ENCODE measurements around the gene RPL7L1. TPM values are rescaled to one million over a fixed set of nuclear protein-coding genes. Genes with fewer than 3 reads are reported as not detected.
"Not testable (repeated sequence)": the region's sequence is repeated elsewhere in the genome, so short reads cannot be mapped to it uniquely, and the experiment has no call there.

RPL7L1 gene
- total and polyA plus RNA-seq, 3 experiments from 2014 or later: 95.0 to 200 (median 199) TPM

- H3K27me3 Mint-ChIP-seq; H3K27me3 ChIP-seq (ENCODE audit: insufficient read depth, low read length, poor library complexity, severe bottlenecking); H3K9me3 ChIP-seq (ENCODE audit: low read length); H3K9me3 Mint-ChIP-seq; DNase-seq: not testable (repeated sequence)
- H3K27ac Mint-ChIP-seq: peak overlapping the region; percentile 89 to 100 (median 99)
- peaks cover 24 to 33% (median 33%) of the 10 kb centered on the region in 3 donors for H3K4me1 Mint-ChIP-seq
- H3K36me3 ChIP-seq (ENCODE audit: insufficient read depth, low read length): peaks cover 21% of the 10 kb centered on the region
- H3K4me3 ChIP-seq (ENCODE audit: low read length): peak overlapping the region; percentile 94
- peak overlapping the region; percentile 91 to 99 (median 99) for H3K4me3 Mint-ChIP-seq
- peak overlapping the region; percentile 96 for H3K27ac ChIP-seq (ENCODE audit: low read depth, low read length)
- peaks cover 5 to 49% (median 15%) of the 10 kb centered on the region in 3 donors for H3K36me3 Mint-ChIP-seq
- CTCF ChIA-PET: interaction anchor here (1.1 to 4.0 kb wide), 13 partner anchors 10 to 218 kb away, joined by 3 to 43 read pairs (median 6); partner anchors contain the start of genes BICRAL, CNPY3 and TBCC
- POLR2A ChIA-PET: interaction anchor here (1.2 to 3.1 kb wide), 9 partner anchors 11 to 219 kb away, joined by 3 to 40 read pairs (median 16); partner anchors contain the start of genes BICRAL, CNPY3 and TBCC
- H3K4me1 ChIP-seq (ENCODE audit: insufficient read depth, low read length): peaks cover 12% of the 10 kb centered on the region
These were observed 913 bp downstream of the RPL7L1 start for GRCh38 chr6:42880240-42880817.

DNA sequence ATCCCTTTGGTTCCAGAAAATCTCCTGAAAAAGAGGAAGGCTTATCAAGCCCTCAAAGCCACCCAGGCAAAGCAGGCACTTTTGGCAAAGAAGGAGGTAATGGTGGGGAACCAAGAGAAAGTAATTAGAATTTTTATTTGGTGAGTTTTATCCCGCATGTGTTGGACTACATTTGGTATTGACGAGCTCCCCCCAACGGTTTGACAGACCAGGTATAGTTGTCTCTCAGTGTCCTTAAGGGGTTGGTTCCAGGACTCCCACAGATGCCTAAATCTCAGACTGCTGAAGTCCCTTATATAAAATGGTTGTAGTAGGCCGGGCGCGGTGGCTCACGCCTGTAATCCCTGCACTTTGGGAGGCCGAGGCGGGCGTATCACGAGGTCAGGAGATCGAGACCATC is 1.5 kb downstream of the RPL7L1 start:
- Mint-ChIP-seq H3K36me3 (peaks cover 5 to 55% (median 16%) of the 10 kb centered on the region in 3 donors), H3K4me1 (peaks cover 24 to 33% (median 33%) of the 10 kb centered on the region in 3 donors), H3K27ac (peak overlapping the region; percentile 89 to 100 (median 99)), H3K4me3 (peak overlapping the region; percentile 91 to 99 (median 99))
- DNase-seq; H3K27me3 ChIP-seq (ENCODE audit: insufficient read depth, low read length, poor library complexity, severe bottlenecking); H3K9me3 ChIP-seq (ENCODE audit: low read length); H3K9me3 Mint-ChIP-seq; H3K27me3 Mint-ChIP-seq: not testable (repeated sequence)
- ChIA-PET POLR2A (interaction anchor here (2.1 to 3.1 kb wide), 3 partner anchors 10 to 109 kb away, joined by 18 to 40 read pairs (median 28); partner anchors contain the start of gene BICRAL), CTCF (interaction anchor here (1.3 to 3.0 kb wide), 3 partner anchors 10 to 135 kb away, joined by 3 to 14 read pairs (median 11); partner anchors contain the start of gene TBCC)
- Histone ChIP-seq H3K4me1 (ENCODE audit: insufficient read depth, low read length) (peaks cover 12% of the 10 kb centered on the region), H3K4me3 (ENCODE audit: low read length) (peak overlapping the region; percentile 94), H3K36me3 (ENCODE audit: insufficient read depth, low read length) (peaks cover 26% of the 10 kb centered on the region), H3K27ac (ENCODE audit: low read depth, low read length) (peak overlapping the region; percentile 96)

DNA sequence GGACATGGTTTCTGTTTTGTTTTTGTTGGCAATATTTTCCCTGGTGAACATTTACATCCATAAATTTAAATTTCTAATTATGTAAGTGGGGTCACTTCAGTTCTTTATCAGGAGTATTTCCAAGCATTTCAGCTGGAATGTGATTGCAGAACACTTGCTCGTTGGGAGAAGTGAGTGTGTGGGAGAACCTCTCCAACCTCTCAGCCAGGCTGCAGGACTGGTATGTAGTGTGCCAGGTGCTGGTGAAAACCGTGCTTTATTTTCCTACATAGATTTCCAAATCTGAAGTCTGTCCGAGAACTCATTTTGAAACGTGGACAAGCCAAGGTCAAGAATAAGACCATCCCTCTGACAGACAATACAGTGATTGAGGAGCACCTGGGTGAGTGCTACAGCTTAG is 6.3 kb downstream of the RPL7L1 start:
- H3K4me1 Mint-ChIP-seq: peaks cover 17 to 34% (median 30%) of the 10 kb centered on the region in 3 donors
- H3K36me3 ChIP-seq (ENCODE audit: insufficient read depth, low read length): peaks cover 30% of the 10 kb centered on the region

GRCh38 chr6:42888201-42888600 is 8.8 kb downstream of the RPL7L1 start:
- H3K4me3 ChIP-seq (ENCODE audit: low read length); H3K9me3 Mint-ChIP-seq; CTCF ChIA-PET; H3K27me3 ChIP-seq (ENCODE audit: insufficient read depth, low read length, poor library complexity, severe bottlenecking); H3K9me3 ChIP-seq (ENCODE audit: low read length); H3K27me3 Mint-ChIP-seq; POLR2A ChIA-PET; DNase-seq; H3K27ac ChIP-seq (ENCODE audit: low read depth, low read length): not testable (repeated sequence)
- H3K27ac Mint-ChIP-seq: peak overlapping the region in 1 of 8 donors; percentile 82
- Histone ChIP-seq H3K4me1 (ENCODE audit: insufficient read depth, low read length) (peaks cover 16% of the 10 kb centered on the region), H3K36me3 (ENCODE audit: insufficient read depth, low read length) (peaks cover 29% of the 10 kb centered on the region)
- peaks cover 17 to 31% (median 28%) of the 10 kb centered on the region in 3 donors for H3K4me1 Mint-ChIP-seq
- peak overlapping the region in 2 of 7 donors; percentile 50 to 61 for H3K4me3 Mint-ChIP-seq
- H3K36me3 Mint-ChIP-seq: peaks cover 5 to 64% (median 18%) of the 10 kb centered on the region in 3 donors

More for the DNA sequence above, 6.3 kb downstream of the RPL7L1 start:
- Mint-ChIP-seq H3K4me3 (peak overlapping the region in 1 of 7 donors; percentile 38), H3K27ac (peak overlapping the region in 3 of 8 donors; percentile 17 to 82 (median 21)), H3K27me3 (no peaks in the 10 kb centered on the region), H3K9me3 (no peaks in the 10 kb centered on the region), H3K36me3 (peaks cover 5 to 72% (median 21%) of the 10 kb centered on the region in 3 donors)
- CTCF ChIA-PET: interaction anchor here (1.4 kb wide), 1 partner anchor 224 kb away, joined by 3 read pairs; no protein-coding TSS in a partner anchor
- no peak for DNase-seq
- no peaks in the 10 kb centered on the region for H3K27me3 ChIP-seq (ENCODE audit: insufficient read depth, low read length, poor library complexity, severe bottlenecking)
- H3K4me3 ChIP-seq (ENCODE audit: low read length): no peak overlapping the region
- no peak overlapping the region for H3K27ac ChIP-seq (ENCODE audit: low read depth, low read length)
- no peaks in the 10 kb centered on the region for H3K9me3 ChIP-seq (ENCODE audit: low read length)
- POLR2A ChIA-PET: no interaction called here
- H3K4me1 ChIP-seq (ENCODE audit: insufficient read depth, low read length): peaks cover 11% of the 10 kb centered on the region

- no peaks in the 10 kb centered on the region for H3K27me3 ChIP-seq (ENCODE audit: insufficient read depth, low read length, poor library complexity, severe bottlenecking)
- peaks cover 13% of the 10 kb centered on the region for H3K36me3 ChIP-seq (ENCODE audit: insufficient read depth, low read length)
- no peak for DNase-seq
- Mint-ChIP-seq H3K4me3 (peak overlapping the region; percentile 94 to 100 (median 99)), H3K4me1 (peaks cover 13 to 23% (median 20%) of the 10 kb centered on the region in 3 donors), H3K36me3 (peaks cover 0 to 48% (median 6%) of the 10 kb centered on the region in 3 donors), H3K27ac (peak overlapping the region; percentile 81 to 98 (median 96)), H3K9me3 (no peaks in the 10 kb centered on the region), H3K27me3 (no peaks in the 10 kb centered on the region)
- CTCF ChIA-PET: interaction anchor here (1.6 to 2.5 kb wide), 2 partner anchors 8 to 228 kb away, joined by 7 to 11 read pairs; no protein-coding TSS in a partner anchor
- peak overlapping the region; percentile 85 for H3K27ac ChIP-seq (ENCODE audit: low read depth, low read length)
- H3K9me3 ChIP-seq (ENCODE audit: low read length): no peaks in the 10 kb centered on the region
- peaks cover 16% of the 10 kb centered on the region for H3K4me1 ChIP-seq (ENCODE audit: insufficient read depth, low read length)
- H3K4me3 ChIP-seq (ENCODE audit: low read length): peak overlapping the region; percentile 99
- POLR2A ChIA-PET: interaction anchor here (1.2 to 3.6 kb wide), 2 partner anchors 10 to 85 kb away, joined by 3 to 28 read pairs; partner anchors contain the start of gene RPL7L1
These were observed 10.4 kb downstream of the RPL7L1 start for GRCh38 chr6:42889815-42890214.

DNA sequence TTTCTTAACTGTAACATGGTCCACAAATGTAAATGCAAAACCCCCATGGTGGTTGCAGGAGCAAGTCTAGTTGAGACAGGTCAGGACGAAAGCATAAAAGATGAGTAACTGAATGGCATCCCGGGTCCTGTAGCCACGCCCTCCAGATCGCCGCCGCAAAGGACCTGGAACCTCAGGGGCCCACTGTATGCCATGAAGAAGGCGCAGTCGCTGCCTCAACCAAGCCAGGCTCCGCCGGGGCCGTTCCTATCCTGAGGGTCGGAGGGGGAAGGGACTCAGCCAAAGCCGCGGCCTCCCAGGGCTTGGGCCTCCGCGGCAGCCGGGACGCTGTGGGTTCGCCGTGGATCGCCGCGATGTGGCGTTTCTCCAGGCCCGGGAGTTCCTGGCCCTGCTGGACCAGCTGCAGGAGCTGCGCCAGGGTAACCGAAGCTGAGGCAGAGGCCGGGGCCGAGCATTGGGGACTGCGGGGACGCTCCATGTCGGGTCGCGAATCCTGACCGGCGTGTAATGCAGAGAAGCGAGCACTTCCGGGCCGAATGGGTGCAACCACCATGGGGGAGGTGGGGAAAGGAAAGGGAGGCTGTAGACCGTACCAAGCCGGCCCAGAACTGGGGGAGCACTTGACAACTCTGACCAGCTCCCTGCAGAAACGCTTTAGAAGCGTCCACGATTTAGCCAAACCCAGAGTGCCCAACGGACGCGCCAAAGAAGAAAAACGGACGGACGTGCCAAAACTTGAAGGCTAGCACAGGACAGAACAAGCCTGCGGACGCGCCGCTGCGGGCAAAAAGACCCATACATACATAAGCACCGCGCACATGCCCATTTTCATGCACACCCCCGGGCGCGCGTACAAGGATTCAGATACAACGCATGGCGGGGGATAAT is 11.1 kb downstream of the RPL7L1 start:
- POLR2A ChIA-PET: interaction anchor here (0.6 to 3.6 kb wide), 9 partner anchors 11 to 163 kb away, joined by 3 to 28 read pairs (median 4); partner anchors contain the start of genes CNPY3, RPL7L1 and TBCC
- Mint-ChIP-seq H3K4me3 (peak overlapping the region; percentile 94 to 100 (median 99)), H3K4me1 (peaks cover 13 to 23% (median 20%) of the 10 kb centered on the region in 3 donors), H3K27me3 (no peaks in the 10 kb centered on the region), H3K36me3 (peaks cover 0 to 40% (median 5%) of the 10 kb centered on the region in 3 donors), H3K27ac (peak overlapping the region; percentile 81 to 98 (median 96)), H3K9me3 (no peaks in the 10 kb centered on the region)
- Histone ChIP-seq H3K4me1 (ENCODE audit: insufficient read depth, low read length) (peaks cover 16% of the 10 kb centered on the region), H3K4me3 (ENCODE audit: low read length) (peak overlapping the region; percentile 99), H3K36me3 (ENCODE audit: insufficient read depth, low read length) (peaks cover 7% of the 10 kb centered on the region), H3K27ac (ENCODE audit: low read depth, low read length) (peak overlapping the region; percentile 85), H3K27me3 (ENCODE audit: insufficient read depth, low read length, poor library complexity, severe bottlenecking) (no peaks in the 10 kb centered on the region), H3K9me3 (ENCODE audit: low read length) (no peaks in the 10 kb centered on the region)
- CTCF ChIA-PET: interaction anchor here (0.7 to 2.5 kb wide), 7 partner anchors 9 to 253 kb away, joined by 3 to 11 read pairs (median 5); partner anchors contain the start of gene RPL7L1
- peak; percentile 80 to 91 (median 85) for DNase-seq

DNA sequence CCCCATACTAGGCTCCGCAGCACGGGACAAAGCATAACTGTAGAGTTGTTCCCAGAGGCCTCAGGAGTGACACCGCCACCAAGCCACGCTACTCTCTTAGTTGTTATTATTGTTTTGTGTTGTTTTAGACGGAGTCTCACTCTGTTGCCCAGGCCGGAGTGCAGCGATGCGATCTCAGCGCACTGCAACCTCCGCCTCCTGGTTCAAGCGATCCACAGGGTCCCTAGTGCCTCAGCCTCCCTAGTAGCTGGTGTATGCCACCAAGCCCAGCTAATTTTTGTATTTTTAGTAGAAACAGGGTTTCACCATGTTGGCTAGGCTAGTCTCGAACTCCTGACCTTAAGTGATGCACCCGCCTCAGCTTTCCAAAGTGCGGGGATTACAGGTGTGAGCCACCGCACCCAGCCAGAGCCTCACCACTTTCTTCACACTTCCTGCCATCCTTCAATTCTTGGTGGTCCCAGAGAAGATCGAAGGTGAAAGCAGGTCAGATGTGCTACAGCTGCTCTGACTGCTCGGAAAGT is 11.8 kb downstream of the RPL7L1 start:
- Mint-ChIP-seq H3K4me3 (peak overlapping the region; percentile 94 to 100 (median 99)), H3K27ac (peak overlapping the region; percentile 81 to 98 (median 96)), H3K27me3 (no peaks in the 10 kb centered on the region), H3K36me3 (peaks cover 0 to 33% (median 2%) of the 10 kb centered on the region in 3 donors), H3K4me1 (peaks cover 13 to 23% (median 20%) of the 10 kb centered on the region in 3 donors), H3K9me3 (no peaks in the 10 kb centered on the region)
- Histone ChIP-seq H3K36me3 (ENCODE audit: insufficient read depth, low read length) (no peaks in the 10 kb centered on the region), H3K27ac (ENCODE audit: low read depth, low read length) (peak overlapping the region; percentile 85), H3K4me1 (ENCODE audit: insufficient read depth, low read length) (peaks cover 16% of the 10 kb centered on the region), H3K9me3 (ENCODE audit: low read length) (no peaks in the 10 kb centered on the region), H3K27me3 (ENCODE audit: insufficient read depth, low read length, poor library complexity, severe bottlenecking) (no peaks in the 10 kb centered on the region), H3K4me3 (ENCODE audit: low read length) (peak overlapping the region; percentile 99)
- DNase-seq: no peak
- ChIA-PET POLR2A (interaction anchor here (0.6 to 3.6 kb wide), 8 partner anchors 11 to 164 kb away, joined by 3 to 28 read pairs (median 4); partner anchors contain the start of genes CNPY3, RPL7L1 and TBCC), CTCF (interaction anchor here (1.0 to 2.5 kb wide), 4 partner anchors 9 to 16 kb away, joined by 3 to 11 read pairs (median 6); partner anchors contain the start of gene RPL7L1)

Data from CD8-positive, alpha-beta memory T cell (primary cell).